GM06990 (cell line): ENCODE measurements around the gene C1orf210.

Experiments
- DNase-seq: peaks from one replicate; pipeline ENCODE4 v3.0.0-alpha.2; 2011; ENCODE audit not compliant: insufficient read length; ENCODE audit errors: extremely low read depth
- H3K27me3 ChIP-seq: replicated peaks from 2 replicates; pipeline ENCODE4 v1.6.0; 2011; ENCODE audit warnings: low read length; ENCODE audit not compliant: control insufficient read depth, insufficient read depth
- H3K36me3 ChIP-seq: 2 replicates; pipeline ENCODE4 v1.5.1; 2011; ENCODE audit warnings: low read length; ENCODE audit not compliant: control insufficient read depth, insufficient read depth
- H3K4me3 ChIP-seq: replicated peaks from 2 replicates; pipeline ENCODE4 v1.5.1; 2011; ENCODE audit warnings: low read depth, mild to moderate bottlenecking, control low read depth, low read length
- CTCF ChIP-seq: IDR thresholded peaks from 2 replicates; pipeline ENCODE4 v1.5.1; 2011; ENCODE audit warnings: low read length, control low read depth, mild to moderate bottlenecking, inconsistent platforms; ENCODE audit not compliant: insufficient read depth, poor library complexity, severe bottlenecking

The C1orf210 gene

GRCh38 chr1:43318831-43319230 lies 33.5 kb upstream of the C1orf210 start:
- H3K36me3 ChIP-seq = no peaks in the 10 kb centered on the region
- TF ChIP-seq CTCF = no peak
- no peaks in the 10 kb centered on the region for H3K27me3 ChIP-seq
- DNase-seq = no peak
- H3K4me3 ChIP-seq = no peak overlapping the region

GRCh38 chr1:43317817-43318471 lies 32.6 kb upstream of the C1orf210 start:
- Histone ChIP-seq H3K4me3 (no peak overlapping the region), H3K27me3 (no peaks in the 10 kb centered on the region), H3K36me3 (no peaks in the 10 kb centered on the region)
- no peak for TF ChIP-seq CTCF
- DNase-seq = no peak

GRCh38 chr1:43316738-43317520 lies 31.5 kb upstream of the C1orf210 start:
- Histone ChIP-seq H3K27me3 (no peaks in the 10 kb centered on the region), H3K4me3 (no peak overlapping the region), H3K36me3 (no peaks in the 10 kb centered on the region)
- no peak for DNase-seq
- TF ChIP-seq CTCF = no peak

GRCh38 chr1:43315963-43316737 lies 30.8 kb upstream of the C1orf210 start:
- Histone ChIP-seq H3K27me3 (no peaks in the 10 kb centered on the region), H3K4me3 (no peak overlapping the region), H3K36me3 (no peaks in the 10 kb centered on the region)
- TF ChIP-seq CTCF = no peak
- no peak for DNase-seq

- no peaks in the 10 kb centered on the region for H3K36me3 ChIP-seq
- TF ChIP-seq CTCF = no peak
- no peak for DNase-seq
- no peak overlapping the region for H3K4me3 ChIP-seq
- no peaks in the 10 kb centered on the region for H3K27me3 ChIP-seq
Observed at GRCh38 chr1:43315481-43315880, 30.1 kb upstream of the C1orf210 start.
